ENCODE measurements around the gene ZPBP.

Gene ZPBP

DNA sequence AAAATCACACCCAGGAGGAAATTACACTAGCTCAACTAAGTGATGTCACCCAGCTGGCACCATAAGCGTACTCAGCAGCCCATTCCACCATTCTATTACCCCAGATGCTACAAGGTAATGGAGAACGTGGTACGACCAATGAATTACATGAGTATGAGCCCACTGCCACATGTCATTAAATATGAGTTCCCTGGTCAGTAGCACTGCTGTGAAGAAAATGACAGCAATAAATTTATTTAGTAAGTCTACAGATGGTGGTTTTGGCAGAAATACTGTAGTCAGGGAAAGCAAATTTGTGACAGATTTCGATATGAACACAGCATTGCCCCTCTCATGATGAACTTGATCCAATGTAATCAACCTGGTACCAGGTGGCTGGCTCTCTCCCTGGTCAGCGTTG lies 165.4 kb downstream of the ZPBP start:
- no peak overlapping the region for H3K4me3 ChIP-seq (ENCODE audit: low read length)
- TF ChIP-seq, protein P1, sequence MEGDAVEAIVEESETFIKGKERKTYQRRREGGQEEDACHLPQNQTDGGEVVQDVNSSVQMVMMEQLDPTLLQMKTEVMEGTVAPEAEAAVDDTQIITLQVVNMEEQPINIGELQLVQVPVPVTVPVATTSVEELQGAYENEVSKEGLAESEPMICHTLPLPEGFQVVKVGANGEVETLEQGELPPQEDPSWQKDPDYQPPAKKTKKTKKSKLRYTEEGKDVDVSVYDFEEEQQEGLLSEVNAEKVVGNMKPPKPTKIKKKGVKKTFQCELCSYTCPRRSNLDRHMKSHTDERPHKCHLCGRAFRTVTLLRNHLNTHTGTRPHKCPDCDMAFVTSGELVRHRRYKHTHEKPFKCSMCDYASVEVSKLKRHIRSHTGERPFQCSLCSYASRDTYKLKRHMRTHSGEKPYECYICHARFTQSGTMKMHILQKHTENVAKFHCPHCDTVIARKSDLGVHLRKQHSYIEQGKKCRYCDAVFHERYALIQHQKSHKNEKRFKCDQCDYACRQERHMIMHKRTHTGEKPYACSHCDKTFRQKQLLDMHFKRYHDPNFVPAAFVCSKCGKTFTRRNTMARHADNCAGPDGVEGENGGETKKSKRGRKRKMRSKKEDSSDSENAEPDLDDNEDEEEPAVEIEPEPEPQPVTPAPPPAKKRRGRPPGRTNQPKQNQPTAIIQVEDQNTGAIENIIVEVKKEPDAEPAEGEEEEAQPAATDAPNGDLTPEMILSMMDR (IDR thresholded peaks at IDR 0.05; ENCODE audit: insufficient read depth, low read depth, low read length, missing control alignments) = no peak
- peak; percentile 3 for DNase-seq (ENCODE audit: low read depth)

DNA sequence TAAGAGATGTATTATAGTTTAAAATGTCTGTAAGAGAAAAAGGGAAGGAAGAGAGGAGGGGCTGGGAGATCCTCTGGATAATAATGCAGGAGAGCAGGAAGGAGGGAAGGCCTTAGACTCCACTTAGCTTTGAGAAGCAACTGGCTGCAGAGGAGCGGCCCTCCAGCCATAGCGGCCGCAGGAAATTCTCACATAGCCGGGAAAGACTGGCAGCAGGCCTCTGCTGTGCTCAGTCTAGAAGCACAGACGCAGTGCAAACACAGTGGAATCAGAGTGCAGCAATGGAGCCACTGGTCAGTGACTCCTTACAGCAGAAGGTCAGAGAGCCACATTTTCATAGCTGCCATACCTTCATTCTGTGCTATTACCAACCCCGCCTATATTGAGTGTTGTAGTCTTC lies 166.3 kb downstream of the ZPBP start:
- no peak overlapping the region for H3K4me3 ChIP-seq (ENCODE audit: low read length)
- TF ChIP-seq, protein P1 (IDR thresholded peaks at IDR 0.05; ENCODE audit: insufficient read depth, low read depth, low read length, missing control alignments) = no peak

DNA sequence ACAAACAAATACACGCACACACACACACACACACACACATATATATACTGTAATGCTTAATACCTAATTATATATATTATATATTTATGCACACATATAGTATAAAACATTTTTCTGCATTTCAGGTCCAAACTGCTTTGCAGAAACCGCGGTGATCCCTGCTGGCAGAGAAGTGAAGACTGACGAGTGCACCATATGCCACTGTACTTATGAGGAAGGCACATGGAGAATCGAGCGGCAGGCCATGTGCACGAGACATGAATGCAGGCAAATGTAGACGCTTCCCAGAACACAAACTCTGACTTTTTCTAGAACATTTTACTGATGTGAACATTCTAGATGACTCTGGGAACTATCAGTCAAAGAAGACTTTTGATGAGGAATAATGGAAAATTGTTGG lies 181.1 kb downstream of the ZPBP start:
- DNase-seq (ENCODE audit: low read depth) = no peak
- TF ChIP-seq, protein P1 (IDR thresholded peaks at IDR 0.05; ENCODE audit: insufficient read depth, low read depth, low read length, missing control alignments) = no peak
- no peak overlapping the region for H3K4me3 ChIP-seq (ENCODE audit: low read length)

More for the DNA sequence above, 166.3 kb downstream of the ZPBP start:
- no peak for DNase-seq (ENCODE audit: low read depth)

DNA sequence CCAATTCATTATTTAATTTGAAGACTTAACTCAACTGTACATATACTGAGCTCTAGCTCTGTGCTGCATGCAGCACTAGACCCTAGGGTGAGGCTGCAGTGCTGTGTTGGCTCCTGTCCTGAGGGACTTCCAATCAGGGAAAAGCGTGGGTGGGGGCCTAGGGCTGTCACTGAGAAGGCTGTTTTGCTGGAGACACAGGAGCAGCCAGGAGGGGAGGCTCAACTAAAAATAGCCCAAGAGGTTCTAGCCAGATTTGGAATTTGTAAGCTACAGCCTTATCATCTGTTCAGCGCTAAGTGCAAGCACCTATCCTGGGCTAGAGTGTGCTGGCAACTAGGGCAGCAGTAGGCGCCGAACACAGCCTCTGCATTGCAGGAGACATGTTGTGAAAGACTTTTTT lies 198.5 kb downstream of the ZPBP start:
- DNase-seq (ENCODE audit: low read depth) = no peak
- H3K4me3 ChIP-seq (ENCODE audit: low read length) = no peak overlapping the region
- TF ChIP-seq, protein P1 (IDR thresholded peaks at IDR 0.05; ENCODE audit: insufficient read depth, low read depth, low read length, missing control alignments) = no peak

DNA sequence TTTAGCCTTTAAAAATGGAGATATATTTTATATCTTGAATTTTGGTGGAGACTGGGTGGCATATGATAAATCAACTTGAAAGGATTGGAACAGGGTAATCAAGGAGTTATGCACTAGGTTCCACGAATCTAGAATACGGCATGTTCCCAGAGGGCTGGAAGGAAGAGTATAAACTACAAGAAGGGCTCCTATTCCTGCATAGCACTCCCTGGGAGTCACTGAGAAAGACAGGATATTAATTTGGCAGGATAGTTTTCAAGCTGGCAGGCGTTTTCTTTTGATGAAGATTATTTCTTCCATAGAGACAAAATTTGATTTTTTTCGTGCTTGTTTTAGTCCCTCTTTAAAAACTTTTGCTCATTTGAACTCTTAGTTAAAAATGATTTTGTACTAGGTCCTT lies 199.9 kb downstream of the ZPBP start:
- no peak overlapping the region for H3K4me3 ChIP-seq (ENCODE audit: low read length)
- TF ChIP-seq, protein P1 (IDR thresholded peaks at IDR 0.05; ENCODE audit: insufficient read depth, low read depth, low read length, missing control alignments) = no peak
- no peak for DNase-seq (ENCODE audit: low read depth)

DNA sequence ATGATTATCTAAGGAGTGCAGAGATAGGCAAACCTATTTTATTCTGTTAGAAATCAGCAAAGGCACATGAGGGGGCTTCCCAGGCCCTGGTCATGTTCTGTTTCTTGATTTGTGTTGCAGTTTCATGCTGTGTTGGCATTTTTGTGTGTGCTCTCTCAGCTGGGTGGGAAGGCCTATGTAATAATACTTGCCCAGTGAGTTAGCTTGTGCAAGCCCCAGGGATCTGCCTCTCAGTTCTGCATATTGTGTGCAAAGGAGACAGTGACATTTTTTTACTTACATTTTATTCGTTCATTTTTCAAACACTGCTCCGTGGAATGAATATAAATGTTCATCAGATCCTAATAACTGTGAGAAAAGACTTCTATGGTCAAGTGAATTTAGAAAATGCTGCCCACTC lies 200.6 kb downstream of the ZPBP start:
- TF ChIP-seq, protein P1 (IDR thresholded peaks at IDR 0.05; ENCODE audit: insufficient read depth, low read depth, low read length, missing control alignments) = no peak
- DNase-seq (ENCODE audit: low read depth) = no peak
- H3K4me3 ChIP-seq (ENCODE audit: low read length) = no peak overlapping the region

All from epithelial cell of esophagus (primary cell).